Measurements from ENCODE around the gene RIN1. TPM values are rescaled to one million over a fixed set of nuclear protein-coding genes. Genes with fewer than 3 reads are reported as not detected.
A peak's percentile ranks its signal among the peaks of the same experiment; 100 is the strongest.

RIN1 gene
- total and polyA plus RNA-seq, 2 of the 13 experiments (the other 11 are each of a cell fraction or from before 2014, with no cell fraction given), result 2.4 to 4.1 TPM

GRCh38 chr11:66328302-66329144 is 7.7 kb downstream of the RIN1 start (continued):
- TF ChIP-seq MXD3 (CRISPR knock-in tag; IDR thresholded peaks at IDR 0.05) (peak; percentile 75), ELF4 (CRISPR knock-in tag; IDR thresholded peaks at IDR 0.05; ENCODE audit: borderline replicate concordance) (no peak), ZBTB20 (CRISPR knock-in tag; IDR thresholded peaks at IDR 0.05; ENCODE audit: borderline replicate concordance, low read depth) (no peak), ZBTB43 (CRISPR knock-in tag; conservative IDR thresholded peaks at IDR 0.05) (no peak), ZNF230 (CRISPR knock-in tag; IDR thresholded peaks at IDR 0.05) (no peak), ETV6 (CRISPR knock-in tag; conservative IDR thresholded peaks at IDR 0.05) (peak; percentile 40; the same call in 1 of the 2 replicates), NR2F2 (IDR thresholded peaks at IDR 0.05; ENCODE audit: borderline replicate concordance, low read depth) (no peak), ZNF276 (CRISPR knock-in tag; IDR thresholded peaks at IDR 0.05; ENCODE audit: low read depth) (0 out of 2 replicates have a peak, but pooled peaks have one; percentile 28), PRDM10 (CRISPR knock-in tag; IDR thresholded peaks at IDR 0.05; ENCODE audit: low read depth) (no peak; the same call in 1 of the 2 replicates), DPF2 (CRISPR knock-in tag; IDR thresholded peaks at IDR 0.05; ENCODE audit: borderline replicate concordance, low read depth) (no peak), ZFP82 (CRISPR knock-in tag; IDR thresholded peaks at IDR 0.05; ENCODE audit: borderline replicate concordance) (no peak), SALL2 (CRISPR knock-in tag; IDR thresholded peaks at IDR 0.05) (peak; percentile 90), ZBTB34 (CRISPR knock-in tag; IDR thresholded peaks at IDR 0.05) (no peak), SUZ12 (IDR thresholded peaks at IDR 0.05; ENCODE audit: low read depth, low read length) (no peak)

All from HepG2 (cell line).